SU-DHL-6 (cell line): ENCODE data around the gene TRIAP1.

ENCODE experiments used
- H2AFZ ChIP-seq: fragments of 200-600 bp; sonication (generic); 2 replicates; pipeline ENCODE4 v1.6.1; 2014; ENCODE audit warnings: low read depth, mild to moderate bottlenecking, moderate library complexity, mixed read lengths, antibody characterized with exemption, low read length; ENCODE audit not compliant: severe bottlenecking
- H3F3A ChIP-seq: fragments of 200-600 bp; shearing (Covaris generic); 2 replicates; pipeline ENCODE4 v1.6.0; 2016; ENCODE audit warnings: antibody characterized with exemption, mild to moderate bottlenecking; ENCODE audit not compliant: insufficient read depth
- H3K27ac ChIP-seq: fragments of 200-600 bp; sonication (generic); 2 replicates; pipeline ENCODE4 v1.5.1; 2016; ENCODE audit warnings: low read depth, mild to moderate bottlenecking, low read length, moderate library complexity, mixed read lengths
- H3K27me3 ChIP-seq: fragments of 200-600 bp; sonication (generic), shearing (Covaris generic); 2 replicates; pipeline ENCODE4 v1.6.0; 2014; ENCODE audit warnings: mild to moderate bottlenecking, low read length
- H3K36me3 ChIP-seq: fragments of 200-600 bp; sonication (generic); 2 replicates; pipeline ENCODE4 v1.6.1; 2014; ENCODE audit warnings: mild to moderate bottlenecking, low read length, mixed read lengths
- H3K4me2 ChIP-seq: fragments of 300-600, 200-600 bp; shearing (Covaris generic), sonication (generic); 2 replicates; pipeline ENCODE4 v1.6.0; 2014; ENCODE audit warnings: low read length, low read depth, mild to moderate bottlenecking; ENCODE audit not compliant: poor library complexity, severe bottlenecking
- H3K4me3 ChIP-seq: fragments of 200-600 bp; sonication (generic); 2 replicates; pipeline ENCODE4 v1.5.1; 2014; ENCODE audit warnings: antibody characterized with exemption, low read length, mild to moderate bottlenecking, mixed read lengths; ENCODE audit not compliant: insufficient read depth, poor library complexity, severe bottlenecking
- H3K79me2 ChIP-seq: fragments of 200-600 bp; sonication (generic); 2 replicates; pipeline ENCODE4 v1.6.1; 2014; ENCODE audit warnings: mild to moderate bottlenecking, low read length, moderate library complexity; ENCODE audit not compliant: insufficient read depth
- H3K9ac ChIP-seq: fragments of 200-600 bp; sonication (generic); 2 replicates; pipeline ENCODE4 v1.7.0; 2014; ENCODE audit warnings: mild to moderate bottlenecking, low read length
- H3K9me2 ChIP-seq: fragments of 200-600 bp; sonication (generic); replicated peaks from 2 replicates; pipeline ENCODE4 v1.6.1; 2014; ENCODE audit warnings: low read length; ENCODE audit not compliant: insufficient read depth
- H3K9me3 ChIP-seq: fragments of 200-600 bp; sonication (generic); 2 replicates; pipeline ENCODE4 v1.6.1; 2014; ENCODE audit warnings: low read length, mixed read lengths; ENCODE audit not compliant: insufficient read depth
- H4K20me1 ChIP-seq: fragments of 200-600 bp; sonication (generic); 2 replicates; pipeline ENCODE4 v1.6.1; 2014; ENCODE audit warnings: low read depth, mild to moderate bottlenecking, antibody characterized with exemption, low read length, moderate library complexity, mixed read lengths
- EZH2phosphoT487 ChIP-seq: fragments of 200-600 bp; sonication (generic), shearing (Covaris generic); conservative IDR thresholded peaks from 2 replicates; pipeline ENCODE4 v1.6.1; 2018; ENCODE audit warnings: mild to moderate bottlenecking, antibody characterized with exemption, low read length, moderate library complexity, mixed read lengths
- TF ChIP-seq, protein P1 (sequence below): fragments of 200-600 bp; sonication (generic); IDR thresholded peaks from one replicate; pipeline ENCODE4 v1.5.1; 2017; ENCODE audit warnings: antibody characterized with exemption, mild to moderate bottlenecking, low read length, moderate library complexity; ENCODE audit not compliant: insufficient read depth, poor library complexity, severe bottlenecking

The TRIAP1 gene

DNA sequence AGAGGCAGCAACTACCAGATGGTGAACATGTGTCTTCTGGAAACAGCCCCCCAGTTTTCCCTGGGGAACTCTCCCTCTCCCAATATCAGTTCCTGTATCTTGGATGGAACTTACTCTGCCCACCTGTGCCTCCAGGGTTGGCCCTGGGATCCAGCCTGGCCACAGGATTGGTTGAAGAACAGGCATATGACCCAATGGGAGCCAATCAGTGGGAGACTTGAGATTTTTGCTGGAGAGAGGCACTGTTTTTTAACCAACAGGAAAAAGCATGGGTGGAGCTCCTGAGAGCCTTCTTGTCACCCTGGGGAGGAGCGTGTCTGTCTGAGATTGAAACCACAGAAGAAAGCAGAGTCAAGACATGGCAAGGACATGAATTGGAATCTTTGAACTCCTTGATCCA is 41.9 kb downstream of the TRIAP1 start:
- no peaks in the 10 kb centered on the region for H3K79me2 ChIP-seq
- H3K27me3 ChIP-seq, result no peaks in the 10 kb centered on the region
- no peaks in the 10 kb centered on the region for H3K9me3 ChIP-seq
- no peaks in the 10 kb centered on the region for H4K20me1 ChIP-seq
- no peaks in the 10 kb centered on the region for H3K36me3 ChIP-seq
- TF ChIP-seq, protein P1, sequence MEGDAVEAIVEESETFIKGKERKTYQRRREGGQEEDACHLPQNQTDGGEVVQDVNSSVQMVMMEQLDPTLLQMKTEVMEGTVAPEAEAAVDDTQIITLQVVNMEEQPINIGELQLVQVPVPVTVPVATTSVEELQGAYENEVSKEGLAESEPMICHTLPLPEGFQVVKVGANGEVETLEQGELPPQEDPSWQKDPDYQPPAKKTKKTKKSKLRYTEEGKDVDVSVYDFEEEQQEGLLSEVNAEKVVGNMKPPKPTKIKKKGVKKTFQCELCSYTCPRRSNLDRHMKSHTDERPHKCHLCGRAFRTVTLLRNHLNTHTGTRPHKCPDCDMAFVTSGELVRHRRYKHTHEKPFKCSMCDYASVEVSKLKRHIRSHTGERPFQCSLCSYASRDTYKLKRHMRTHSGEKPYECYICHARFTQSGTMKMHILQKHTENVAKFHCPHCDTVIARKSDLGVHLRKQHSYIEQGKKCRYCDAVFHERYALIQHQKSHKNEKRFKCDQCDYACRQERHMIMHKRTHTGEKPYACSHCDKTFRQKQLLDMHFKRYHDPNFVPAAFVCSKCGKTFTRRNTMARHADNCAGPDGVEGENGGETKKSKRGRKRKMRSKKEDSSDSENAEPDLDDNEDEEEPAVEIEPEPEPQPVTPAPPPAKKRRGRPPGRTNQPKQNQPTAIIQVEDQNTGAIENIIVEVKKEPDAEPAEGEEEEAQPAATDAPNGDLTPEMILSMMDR, result no peak
- TF ChIP-seq EZH2phosphoT487, result no peak
- no peaks in the 10 kb centered on the region for H3F3A ChIP-seq
- H3K9ac ChIP-seq, result no peak overlapping the region
- H3K4me3 ChIP-seq, result no peak overlapping the region
- no peak overlapping the region for H2AFZ ChIP-seq
- no peaks in the 10 kb centered on the region for H3K9me2 ChIP-seq
- no peak overlapping the region for H3K27ac ChIP-seq
- H3K4me2 ChIP-seq, result no peak overlapping the region

DNA sequence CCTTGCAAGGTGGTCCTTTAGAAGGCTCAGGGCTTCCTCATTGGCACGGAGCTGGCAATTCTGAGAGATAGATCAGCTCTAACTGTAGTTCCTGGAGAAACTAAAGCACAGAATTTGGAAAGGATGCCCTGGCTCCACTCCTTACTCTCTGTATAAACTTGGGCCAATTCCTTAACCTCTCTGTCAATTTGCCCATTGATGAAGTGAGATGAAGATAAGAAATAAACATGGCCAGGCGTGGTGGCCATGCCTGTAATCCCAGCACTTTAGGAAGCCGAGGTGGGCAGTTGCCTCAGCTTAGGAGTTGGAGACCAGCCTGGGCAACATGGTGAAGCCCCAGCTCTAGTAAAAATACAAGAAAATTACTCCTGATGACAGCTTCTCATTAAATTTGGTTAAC is 42.3 kb downstream of the TRIAP1 start:
- no peaks in the 10 kb centered on the region for H3K79me2 ChIP-seq
- H3K9me2 ChIP-seq, result no peaks in the 10 kb centered on the region
- no peaks in the 10 kb centered on the region for H4K20me1 ChIP-seq
- H3K9me3 ChIP-seq, result no peaks in the 10 kb centered on the region
- H3K9ac ChIP-seq, result no peak overlapping the region
- no peak overlapping the region for H2AFZ ChIP-seq
- no peak overlapping the region for H3K27ac ChIP-seq
- no peak overlapping the region for H3K4me2 ChIP-seq
- no peak overlapping the region for H3K4me3 ChIP-seq
- no peaks in the 10 kb centered on the region for H3K27me3 ChIP-seq
- H3K36me3 ChIP-seq, result no peaks in the 10 kb centered on the region
- no peaks in the 10 kb centered on the region for H3F3A ChIP-seq
- TF ChIP-seq, protein P1, result no peak
- TF ChIP-seq EZH2phosphoT487, result no peak

DNA sequence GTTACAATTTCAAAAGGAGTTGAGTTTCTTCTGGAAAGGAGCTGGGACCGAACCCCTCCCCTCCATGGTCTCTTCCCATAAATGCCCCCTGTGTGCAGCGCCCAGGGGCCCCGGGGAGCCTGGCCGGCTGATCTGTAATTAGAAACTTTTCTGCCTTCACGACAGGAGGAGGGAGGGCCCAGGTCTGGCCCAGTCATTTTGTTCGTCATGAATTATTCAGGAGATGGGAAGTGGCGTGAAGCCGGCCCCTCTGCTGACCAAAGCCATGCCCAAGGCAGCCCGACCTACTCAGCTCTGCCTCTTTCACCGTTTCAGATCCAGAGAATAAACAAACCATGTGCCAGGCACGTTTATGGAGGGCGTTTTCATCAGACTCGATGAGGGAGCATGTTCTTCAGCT is 44.0 kb downstream of the TRIAP1 start:
- no peak overlapping the region for H3K9ac ChIP-seq
- H3K27me3 ChIP-seq, result no peaks in the 10 kb centered on the region
- no peaks in the 10 kb centered on the region for H3K79me2 ChIP-seq
- no peak overlapping the region for H2AFZ ChIP-seq
- TF ChIP-seq, protein P1, result no peak
- no peak for TF ChIP-seq EZH2phosphoT487
- no peak overlapping the region for H3K4me3 ChIP-seq
- no peak overlapping the region for H3K4me2 ChIP-seq
- no peaks in the 10 kb centered on the region for H3K36me3 ChIP-seq
- H3K9me2 ChIP-seq, result no peaks in the 10 kb centered on the region
- no peak overlapping the region for H3K27ac ChIP-seq
- no peaks in the 10 kb centered on the region for H3F3A ChIP-seq
- H3K9me3 ChIP-seq, result no peaks in the 10 kb centered on the region
- no peaks in the 10 kb centered on the region for H4K20me1 ChIP-seq
